IPS-20b (cell line): ENCODE measurements around the gene GLTPD2.

Experiments used
- H3K27ac ChIP-seq: one replicate; pipeline ENCODE4 v1.5.1; 2013; ENCODE audit warnings: low read length
- H3K27me3 ChIP-seq: 2 replicates; pipeline ENCODE4 v1.6.1; 2013; ENCODE audit warnings: mild to moderate bottlenecking, low read length, inconsistent platforms; ENCODE audit not compliant: insufficient read depth
- H3K36me3 ChIP-seq: 2 replicates; pipeline ENCODE4 v1.6.1; 2013; ENCODE audit warnings: low read depth, mild to moderate bottlenecking, inconsistent platforms, low read length, moderate library complexity; ENCODE audit not compliant: insufficient read depth
- H3K4me1 ChIP-seq: 2 replicates; pipeline ENCODE4 v1.6.1; 2013; ENCODE audit warnings: mild to moderate bottlenecking, control low read depth, inconsistent platforms, low read length, moderate library complexity; ENCODE audit not compliant: insufficient read depth
- H3K4me3 ChIP-seq: 2 replicates; pipeline ENCODE4 v1.5.1; 2013; ENCODE audit warnings: mild to moderate bottlenecking, low read length, inconsistent platforms
- H3K9ac ChIP-seq: 2 replicates; pipeline ENCODE4 v1.6.1; 2013; ENCODE audit warnings: low read depth, mild to moderate bottlenecking, inconsistent platforms, low read length, moderate library complexity
- H3K9me3 ChIP-seq: 2 replicates; pipeline ENCODE4 v1.6.1; 2013; ENCODE audit warnings: mild to moderate bottlenecking, low read depth, low read length, inconsistent platforms; ENCODE audit not compliant: insufficient read depth

The GLTPD2 gene

GRCh38 chr17:4788807-4789700, at the start of gene GLTPD2:
Gene GLTPD2 (plus strand): TSS chr17:4788964. CDS start chr17:4789012, 48 bp downstream.
- Histone ChIP-seq H3K36me3 (no peaks in the 10 kb centered on the region), H3K27me3 (peaks cover 74% of the 10 kb centered on the region), H3K9ac (peak within 1 kb of the TSS; percentile 56), H3K4me1 (peaks cover 3% of the 10 kb centered on the region; the same call in 1 of the 2 replicates), H3K27ac (no peak within 1 kb of the TSS), H3K4me3 (peak within 1 kb of the TSS; percentile 77), H3K9me3 (no peaks in the 10 kb centered on the region)

- no peak within 1 kb of the TSS for H3K9ac ChIP-seq
- H3K4me3 ChIP-seq = peak within 1 kb of the TSS; percentile 65
- H3K9me3 ChIP-seq = no peaks in the 10 kb centered on the region
- H3K27me3 ChIP-seq = peaks cover 87% of the 10 kb centered on the region
- no peak within 1 kb of the TSS for H3K27ac ChIP-seq
- peaks cover 4% of the 10 kb centered on the region; the same call in 1 of the 2 replicates for H3K4me1 ChIP-seq
- no peaks in the 10 kb centered on the region for H3K36me3 ChIP-seq
Measured at GRCh38 chr17:4739122-4740024, 49.4 kb upstream of the GLTPD2 start, which contains the start of the genes CXCL16 and ZMYND15. Gene CXCL16 (minus strand): TSS chr17:4739928. CDS start chr17:4739339, 589 bp downstream. Gene ZMYND15 (plus strand): TSS chr17:4739833. CDS start chr17:4740549, 716 bp downstream.

- Histone ChIP-seq H3K4me1 (peaks cover 4% of the 10 kb centered on the region; the same call in 1 of the 2 replicates), H3K36me3 (no peaks in the 10 kb centered on the region), H3K9me3 (no peaks in the 10 kb centered on the region), H3K27ac (no peak overlapping the region), H3K9ac (no peak overlapping the region), H3K4me3 (peak overlapping the region; percentile 65; the same call in 1 of the 2 replicates), H3K27me3 (peaks cover 93% of the 10 kb centered on the region)
Measured at GRCh38 chr17:4740025-4740351, 48.8 kb upstream of the GLTPD2 start.

- Histone ChIP-seq H3K27me3 (peaks cover 98% of the 10 kb centered on the region), H3K9ac (no peak overlapping the region), H3K36me3 (no peaks in the 10 kb centered on the region), H3K9me3 (no peaks in the 10 kb centered on the region), H3K4me3 (no peak overlapping the region), H3K4me1 (peaks cover 4% of the 10 kb centered on the region; the same call in 1 of the 2 replicates), H3K27ac (no peak overlapping the region)
Measured at GRCh38 chr17:4740584-4740983, 48.2 kb upstream of the GLTPD2 start.

- H3K4me1 ChIP-seq = peaks cover 4% of the 10 kb centered on the region; the same call in 1 of the 2 replicates
- H3K27ac ChIP-seq = no peak overlapping the region
- H3K4me3 ChIP-seq = no peak overlapping the region
- no peaks in the 10 kb centered on the region for H3K36me3 ChIP-seq
- no peaks in the 10 kb centered on the region for H3K9me3 ChIP-seq
- H3K9ac ChIP-seq = no peak overlapping the region
- peaks cover 93% of the 10 kb centered on the region for H3K27me3 ChIP-seq
Measured at GRCh38 chr17:4741544-4741943, 47.2 kb upstream of the GLTPD2 start.

GRCh38 chr17:4742133-4742532, 46.6 kb upstream of the GLTPD2 start:
- Histone ChIP-seq H3K4me1 (peaks cover 4% of the 10 kb centered on the region; the same call in 1 of the 2 replicates), H3K36me3 (no peaks in the 10 kb centered on the region), H3K27ac (no peak overlapping the region), H3K9me3 (no peaks in the 10 kb centered on the region), H3K27me3 (peaks cover 88% of the 10 kb centered on the region), H3K4me3 (no peak overlapping the region), H3K9ac (no peak overlapping the region)

- Histone ChIP-seq H3K9me3 (no peaks in the 10 kb centered on the region), H3K27ac (no peak overlapping the region), H3K9ac (no peak overlapping the region), H3K36me3 (no peaks in the 10 kb centered on the region), H3K4me1 (peaks cover 4% of the 10 kb centered on the region; the same call in 1 of the 2 replicates), H3K27me3 (peaks cover 83% of the 10 kb centered on the region), H3K4me3 (no peak overlapping the region)
Measured at GRCh38 chr17:4742629-4743028, 46.1 kb upstream of the GLTPD2 start.

- H3K4me3 ChIP-seq = no peak overlapping the region
- H3K9ac ChIP-seq = no peak overlapping the region
- no peak overlapping the region for H3K27ac ChIP-seq
- H3K36me3 ChIP-seq = no peaks in the 10 kb centered on the region
- peaks cover 1% of the 10 kb centered on the region; the same call in 1 of the 2 replicates for H3K4me1 ChIP-seq
- peaks cover 77% of the 10 kb centered on the region for H3K27me3 ChIP-seq
- no peaks in the 10 kb centered on the region for H3K9me3 ChIP-seq
Measured at GRCh38 chr17:4743216-4743615, 45.5 kb upstream of the GLTPD2 start.

- no peaks in the 10 kb centered on the region for H3K36me3 ChIP-seq
- H3K4me3 ChIP-seq = no peak overlapping the region
- H3K4me1 ChIP-seq = no peaks in the 10 kb centered on the region; the same call in 1 of the 2 replicates
- no peaks in the 10 kb centered on the region for H3K9me3 ChIP-seq
- no peak overlapping the region for H3K9ac ChIP-seq
- peaks cover 70% of the 10 kb centered on the region for H3K27me3 ChIP-seq
- no peak overlapping the region for H3K27ac ChIP-seq
Measured at GRCh38 chr17:4743898-4744297, 44.9 kb upstream of the GLTPD2 start.

- Histone ChIP-seq H3K9me3 (no peaks in the 10 kb centered on the region), H3K9ac (peak overlapping the region; percentile 58; the same call in 1 of the 2 replicates)
Measured at GRCh38 chr17:4744999-4745969, 43.5 kb upstream of the GLTPD2 start.

More at GRCh38 chr17:4744999-4745969, 43.5 kb upstream of the GLTPD2 start:
- Histone ChIP-seq H3K36me3 (no peaks in the 10 kb centered on the region), H3K27me3 (peaks cover 56% of the 10 kb centered on the region), H3K4me3 (peak overlapping the region; percentile 76), H3K27ac (no peak overlapping the region), H3K4me1 (no peaks in the 10 kb centered on the region; the same call in 1 of the 2 replicates)
